ENCODE measurements around the gene CEP128.

CEP128 gene

DNA sequence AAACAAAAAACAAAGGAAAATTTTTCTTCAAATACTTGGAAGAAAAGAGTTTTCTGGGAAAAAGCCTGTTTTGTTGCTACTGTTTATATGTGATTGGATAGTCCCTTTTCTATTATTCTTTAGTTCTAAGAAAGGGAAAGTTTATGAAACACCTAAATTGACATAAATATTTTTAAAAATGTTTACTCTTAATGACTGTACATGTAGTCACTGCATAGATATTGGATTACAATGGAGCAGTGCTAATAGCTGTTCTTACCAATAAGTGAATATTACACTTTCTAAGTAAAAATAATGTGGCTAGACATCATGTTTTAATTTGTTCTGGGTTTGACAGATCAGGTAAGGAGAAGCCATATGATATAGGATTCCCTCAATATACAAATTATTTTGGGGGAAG, 377.5 kb downstream of the CEP128 start:
- TF ChIP-seq, protein P1, sequence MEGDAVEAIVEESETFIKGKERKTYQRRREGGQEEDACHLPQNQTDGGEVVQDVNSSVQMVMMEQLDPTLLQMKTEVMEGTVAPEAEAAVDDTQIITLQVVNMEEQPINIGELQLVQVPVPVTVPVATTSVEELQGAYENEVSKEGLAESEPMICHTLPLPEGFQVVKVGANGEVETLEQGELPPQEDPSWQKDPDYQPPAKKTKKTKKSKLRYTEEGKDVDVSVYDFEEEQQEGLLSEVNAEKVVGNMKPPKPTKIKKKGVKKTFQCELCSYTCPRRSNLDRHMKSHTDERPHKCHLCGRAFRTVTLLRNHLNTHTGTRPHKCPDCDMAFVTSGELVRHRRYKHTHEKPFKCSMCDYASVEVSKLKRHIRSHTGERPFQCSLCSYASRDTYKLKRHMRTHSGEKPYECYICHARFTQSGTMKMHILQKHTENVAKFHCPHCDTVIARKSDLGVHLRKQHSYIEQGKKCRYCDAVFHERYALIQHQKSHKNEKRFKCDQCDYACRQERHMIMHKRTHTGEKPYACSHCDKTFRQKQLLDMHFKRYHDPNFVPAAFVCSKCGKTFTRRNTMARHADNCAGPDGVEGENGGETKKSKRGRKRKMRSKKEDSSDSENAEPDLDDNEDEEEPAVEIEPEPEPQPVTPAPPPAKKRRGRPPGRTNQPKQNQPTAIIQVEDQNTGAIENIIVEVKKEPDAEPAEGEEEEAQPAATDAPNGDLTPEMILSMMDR (IDR thresholded peaks at IDR 0.05), result no peak
- no peak overlapping the region for H3K4me3 ChIP-seq (ENCODE audit: low read depth in 1 of 2, low read length in 1 of 2)
- H3K27me3 ChIP-seq, result no peaks in the 10 kb centered on the region
- H3K36me3 ChIP-seq, result no peaks in the 10 kb centered on the region
- H3K9me3 ChIP-seq, result no peaks in the 10 kb centered on the region
- H3K27ac ChIP-seq, result no peak overlapping the region
- no peaks in the 10 kb centered on the region for H3K4me1 ChIP-seq (ENCODE audit: control insufficient read depth in 1 of 2, insufficient read depth in 1 of 2, low read depth in 1 of 2, low read length in 1 of 2)

DNA sequence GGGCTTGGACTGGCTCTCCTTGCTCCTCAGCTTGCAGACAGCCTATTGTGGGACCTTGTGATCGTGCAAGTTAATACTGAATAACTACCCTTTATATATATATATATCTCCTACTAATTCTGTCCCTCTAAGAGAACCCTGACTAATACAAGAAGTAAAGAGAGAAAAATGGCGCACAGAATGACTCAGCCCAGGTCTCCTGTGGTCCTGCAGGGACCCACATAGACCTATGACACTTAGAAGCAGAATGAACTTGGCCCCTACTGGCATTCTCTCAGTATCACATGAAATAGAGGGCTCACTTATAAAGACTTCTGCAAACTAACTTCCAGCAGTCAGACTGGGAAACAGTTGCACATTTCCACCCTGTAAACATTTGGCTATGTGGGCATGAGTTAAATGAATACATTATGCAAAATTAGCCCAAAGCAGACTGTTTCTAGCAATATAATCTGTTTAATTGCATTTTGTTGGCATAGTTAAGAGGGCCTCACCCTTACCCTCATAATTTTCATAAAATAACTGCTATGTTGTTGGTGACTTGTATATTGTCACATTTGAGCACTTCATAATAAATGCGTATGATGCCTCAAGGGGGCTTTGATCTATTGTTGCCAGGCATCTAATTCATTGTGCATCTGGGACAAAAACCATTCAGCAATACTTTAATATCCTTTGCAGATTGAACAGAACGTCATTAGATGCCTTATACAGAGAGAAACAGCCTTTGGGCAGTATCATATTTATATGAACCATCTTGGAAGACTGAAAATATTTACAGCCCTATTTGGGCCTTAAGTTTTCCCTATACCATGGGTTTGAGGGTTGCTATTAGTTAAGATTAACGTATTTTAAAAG, 380.5 kb downstream of the CEP128 start:
- no peaks in the 10 kb centered on the region for H3K9me3 ChIP-seq
- no peaks in the 10 kb centered on the region for H3K4me1 ChIP-seq (ENCODE audit: control insufficient read depth in 1 of 2, insufficient read depth in 1 of 2, low read depth in 1 of 2, low read length in 1 of 2)
- TF ChIP-seq, protein P1 (IDR thresholded peaks at IDR 0.05), result no peak
- H3K36me3 ChIP-seq, result no peaks in the 10 kb centered on the region
- H3K27ac ChIP-seq, result no peak overlapping the region
- no peaks in the 10 kb centered on the region for H3K27me3 ChIP-seq
- no peak overlapping the region for H3K4me3 ChIP-seq (ENCODE audit: low read depth in 1 of 2, low read length in 1 of 2)

DNA sequence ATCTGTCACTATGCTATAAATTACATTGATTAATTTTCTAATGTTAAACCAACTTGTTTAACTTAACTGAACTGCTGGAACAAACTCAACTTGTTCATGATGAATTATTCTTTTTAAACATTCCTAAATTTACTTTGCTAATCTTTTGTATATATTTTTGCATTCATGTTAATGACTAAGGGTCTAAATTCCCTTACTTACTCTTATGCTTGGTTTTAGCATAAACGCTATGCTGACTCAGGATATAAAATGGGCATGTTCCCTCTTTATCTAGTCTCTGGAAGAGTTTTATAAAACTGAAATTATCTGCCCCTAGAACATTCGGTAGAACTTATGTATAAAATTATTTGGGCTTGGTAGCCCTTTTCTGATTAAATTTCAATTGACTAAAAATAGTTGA, 387.4 kb downstream of the CEP128 start:
- H3K27ac ChIP-seq, result no peak overlapping the region
- no peak overlapping the region for H3K4me3 ChIP-seq (ENCODE audit: low read depth in 1 of 2, low read length in 1 of 2)
- TF ChIP-seq, protein P1 (IDR thresholded peaks at IDR 0.05), result no peak
- H3K36me3 ChIP-seq, result no peaks in the 10 kb centered on the region
- H3K4me1 ChIP-seq (ENCODE audit: control insufficient read depth in 1 of 2, insufficient read depth in 1 of 2, low read depth in 1 of 2, low read length in 1 of 2), result no peaks in the 10 kb centered on the region
- no peaks in the 10 kb centered on the region for H3K27me3 ChIP-seq
- H3K9me3 ChIP-seq, result no peaks in the 10 kb centered on the region

DNA sequence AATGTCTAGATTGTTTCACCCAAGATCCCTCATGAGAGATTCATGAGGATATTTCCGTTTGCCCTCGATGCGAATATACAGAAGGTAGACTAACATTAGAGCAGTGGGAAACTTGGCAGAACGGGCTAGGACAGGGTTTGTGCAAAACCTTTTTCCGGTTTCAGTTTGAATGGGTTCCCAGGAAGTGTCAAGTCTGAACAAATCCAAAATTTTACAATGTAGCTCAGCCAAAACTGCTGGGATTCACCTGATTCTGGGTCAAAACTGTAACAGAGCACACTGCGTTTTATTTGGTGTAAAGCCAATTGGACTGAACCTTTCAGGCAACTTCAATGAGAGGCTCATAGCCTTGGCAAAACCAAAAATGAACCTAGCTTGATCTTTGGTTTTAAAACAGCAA, 392.4 kb downstream of the CEP128 start:
- no peaks in the 10 kb centered on the region for H3K36me3 ChIP-seq
- no peaks in the 10 kb centered on the region for H3K4me1 ChIP-seq (ENCODE audit: control insufficient read depth in 1 of 2, insufficient read depth in 1 of 2, low read depth in 1 of 2, low read length in 1 of 2)
- TF ChIP-seq, protein P1 (IDR thresholded peaks at IDR 0.05), result no peak
- H3K4me3 ChIP-seq (ENCODE audit: low read depth in 1 of 2, low read length in 1 of 2), result no peak overlapping the region
- no peaks in the 10 kb centered on the region for H3K27me3 ChIP-seq
- no peaks in the 10 kb centered on the region for H3K9me3 ChIP-seq
- no peak overlapping the region for H3K27ac ChIP-seq

DNA sequence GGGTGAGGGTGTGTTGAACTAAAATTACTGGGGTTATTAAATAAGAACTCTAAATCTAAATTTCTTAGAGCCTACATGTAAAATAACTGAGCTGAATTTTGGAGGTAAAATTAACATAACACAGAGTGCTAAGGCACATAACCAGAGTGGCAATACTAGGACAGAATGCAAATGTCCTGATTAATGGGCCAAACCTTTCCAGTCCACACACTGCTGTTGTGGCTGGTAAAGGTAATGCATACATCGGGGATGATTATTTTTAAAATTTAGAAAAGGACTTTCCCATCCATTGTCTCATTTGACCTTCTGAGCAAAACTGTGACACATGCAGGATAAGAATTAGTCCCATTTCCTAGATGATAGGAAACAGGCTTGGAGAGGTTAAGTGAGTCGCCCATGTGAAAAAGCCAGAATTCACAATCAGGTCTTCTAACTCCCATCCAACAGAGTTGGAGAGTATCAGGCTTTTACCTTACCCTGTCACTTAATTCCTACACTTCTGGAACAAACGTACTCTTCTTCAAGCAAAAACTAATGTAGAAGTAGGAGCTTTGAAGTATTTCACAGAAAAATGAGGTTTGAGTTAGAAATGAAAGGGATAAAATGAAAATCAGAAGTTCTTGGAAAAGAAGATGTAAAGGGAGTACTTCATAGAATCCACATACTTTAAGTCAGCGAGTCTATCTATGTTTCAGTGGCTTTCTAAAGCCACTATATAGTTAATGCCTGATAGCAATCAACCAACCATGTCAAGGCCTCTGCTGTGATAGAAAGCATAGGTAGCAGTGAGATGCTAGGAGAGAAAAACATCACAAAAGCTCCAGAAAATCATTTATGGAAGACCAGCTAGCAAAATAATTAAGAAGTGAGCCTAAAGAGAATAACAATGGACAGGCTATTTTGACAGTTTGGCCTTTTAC, 395.3 kb downstream of the CEP128 start:
- Histone ChIP-seq H3K9me3 (no peaks in the 10 kb centered on the region), H3K27me3 (no peaks in the 10 kb centered on the region)

More for the DNA sequence above, 395.3 kb downstream of the CEP128 start:
- H3K4me1 ChIP-seq (ENCODE audit: control insufficient read depth in 1 of 2, insufficient read depth in 1 of 2, low read depth in 1 of 2, low read length in 1 of 2), result no peaks in the 10 kb centered on the region
- TF ChIP-seq, protein P1 (IDR thresholded peaks at IDR 0.05), result no peak
- no peak overlapping the region for H3K4me3 ChIP-seq (ENCODE audit: low read depth in 1 of 2, low read length in 1 of 2)
- no peaks in the 10 kb centered on the region for H3K36me3 ChIP-seq
- H3K27ac ChIP-seq, result no peak overlapping the region
